Activated B cell treated with CpG ODN at 0.5 μM for 24 hours (primary cell): ENCODE measurements around the gene POLR3C. TPM values are rescaled to one million over a fixed set of nuclear protein-coding genes. Genes with fewer than 3 reads are reported as not detected.
"Not testable (repeated sequence)": the region's sequence is repeated elsewhere in the genome, so short reads cannot be mapped to it uniquely, and the experiment has no call there.

Experiments used
- ATAC-seq: fragments of 200-7000 bp; cut with Tn5 transposase; one replicate; pipeline ENCODE4 v1.10.0; 2021; ENCODE audit warnings: low read depth, mild to moderate bottlenecking, moderate library complexity
- CTCF ChIA-PET: fragments of 350-600 bp; sonication (Branson Sonifier 250); formaldehyde crosslinking; loops from one replicate; lab custom pipeline; 2021; ENCODE audit warnings: antibody characterized with exemption; lab: Charles Lee
- POLR2A ChIA-PET: fragments of 350-600 bp; sonication (Branson Sonifier 250); formaldehyde crosslinking; loops from one replicate; lab custom pipeline; 2021; ENCODE audit warnings: antibody characterized with exemption; lab: Charles Lee
- DNase-seq: peaks from one replicate; pipeline ENCODE4 v3.0.0; 2022
- H3K27ac Mint-ChIP-seq: one replicate; pipeline ENCODE4 v1.8.0; 2020; ENCODE audit warnings: mixed read lengths
- H3K27me3 Mint-ChIP-seq: one replicate; pipeline ENCODE4 v1.8.0; 2021; ENCODE audit warnings: mixed read lengths
- H3K36me3 Mint-ChIP-seq: one replicate; pipeline ENCODE4 v1.8.0; 2021; ENCODE audit warnings: low read depth, mixed read lengths
- H3K4me1 Mint-ChIP-seq: one replicate; pipeline ENCODE4 v1.8.0; 2021; ENCODE audit warnings: mixed read lengths
- H3K4me3 Mint-ChIP-seq: one replicate; pipeline ENCODE4 v1.8.0; 2020; ENCODE audit warnings: mild to moderate bottlenecking, mixed read lengths
- H3K9me3 Mint-ChIP-seq: one replicate; pipeline ENCODE4 v1.8.0; 2020; ENCODE audit warnings: mixed read lengths
- intact Hi-C: fragments of 100-400 bp; cut with micrococcal nuclease; formaldehyde crosslinking; loops from one replicate; pipeline ENCODE4 v1.15.1; 2024
- total RNA-seq: library from RNA; stranded (reverse); gene quantifications from 2 replicates; pipeline ENCODE4 v1.2.3, GENCODE V29; 2022
- TF ChIP-seq, protein P1 (sequence below): fragments of 200-600 bp; IDR thresholded peaks from one replicate; pipeline ENCODE4 v1.8.0; 2022; ENCODE audit warnings: antibody characterized with exemption, mild to moderate bottlenecking

Gene POLR3C
- total RNA-seq, 1 donor from 2014 or later: 51.2 TPM

- ChIA-PET POLR2A (interaction anchor here (0.6 to 3.2 kb wide), 5 partner anchors 19 to 225 kb away, joined by 5 to 48 read pairs (median 12); partner anchors contain the start of genes NUDT17 and PIAS3), CTCF (interaction anchor here (3.1 kb wide), 1 partner anchor 20 kb away, joined by 18 read pairs; the partner anchor contains the start of gene NUDT17)
- Mint-ChIP-seq H3K27ac (no peak overlapping the region), H3K27me3 (no peaks in the 10 kb centered on the region), H3K9me3 (no peaks in the 10 kb centered on the region), H3K36me3 (peaks cover 59% of the 10 kb centered on the region), H3K4me3 (peak overlapping the region; percentile 8), H3K4me1 (peaks cover 22% of the 10 kb centered on the region)
- ATAC-seq (no peak), DNase-seq (no peak)
- TF ChIP-seq, protein P1, sequence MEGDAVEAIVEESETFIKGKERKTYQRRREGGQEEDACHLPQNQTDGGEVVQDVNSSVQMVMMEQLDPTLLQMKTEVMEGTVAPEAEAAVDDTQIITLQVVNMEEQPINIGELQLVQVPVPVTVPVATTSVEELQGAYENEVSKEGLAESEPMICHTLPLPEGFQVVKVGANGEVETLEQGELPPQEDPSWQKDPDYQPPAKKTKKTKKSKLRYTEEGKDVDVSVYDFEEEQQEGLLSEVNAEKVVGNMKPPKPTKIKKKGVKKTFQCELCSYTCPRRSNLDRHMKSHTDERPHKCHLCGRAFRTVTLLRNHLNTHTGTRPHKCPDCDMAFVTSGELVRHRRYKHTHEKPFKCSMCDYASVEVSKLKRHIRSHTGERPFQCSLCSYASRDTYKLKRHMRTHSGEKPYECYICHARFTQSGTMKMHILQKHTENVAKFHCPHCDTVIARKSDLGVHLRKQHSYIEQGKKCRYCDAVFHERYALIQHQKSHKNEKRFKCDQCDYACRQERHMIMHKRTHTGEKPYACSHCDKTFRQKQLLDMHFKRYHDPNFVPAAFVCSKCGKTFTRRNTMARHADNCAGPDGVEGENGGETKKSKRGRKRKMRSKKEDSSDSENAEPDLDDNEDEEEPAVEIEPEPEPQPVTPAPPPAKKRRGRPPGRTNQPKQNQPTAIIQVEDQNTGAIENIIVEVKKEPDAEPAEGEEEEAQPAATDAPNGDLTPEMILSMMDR: no peak
- intact Hi-C loops: no loop called here
These were observed 2.0 kb downstream of the POLR3C start for GRCh38 chr1:145826030-145826429.

- ChIA-PET POLR2A (interaction anchor here (0.7 to 1.2 kb wide), 3 partner anchors 31 to 91 kb away, joined by 3 to 4 read pairs (median 3); no protein-coding TSS in a partner anchor), CTCF (interaction anchor here (3.1 kb wide), 1 partner anchor 18 kb away, joined by 18 read pairs; the partner anchor contains the start of gene NUDT17)
- peaks cover 22% of the 10 kb centered on the region for H3K4me1 Mint-ChIP-seq
- peaks cover 75% of the 10 kb centered on the region for H3K36me3 Mint-ChIP-seq
- no peak overlapping the region for H3K4me3 Mint-ChIP-seq
- ATAC-seq (no peak), DNase-seq (no peak)
- no peaks in the 10 kb centered on the region for H3K27me3 Mint-ChIP-seq
- intact Hi-C loops: no loop called here
- no peaks in the 10 kb centered on the region for H3K9me3 Mint-ChIP-seq
- no peak overlapping the region for H3K27ac Mint-ChIP-seq
- TF ChIP-seq, protein P1: no peak
These were observed 4.0 kb downstream of the POLR3C start for GRCh38 chr1:145827966-145828365.

DNA sequence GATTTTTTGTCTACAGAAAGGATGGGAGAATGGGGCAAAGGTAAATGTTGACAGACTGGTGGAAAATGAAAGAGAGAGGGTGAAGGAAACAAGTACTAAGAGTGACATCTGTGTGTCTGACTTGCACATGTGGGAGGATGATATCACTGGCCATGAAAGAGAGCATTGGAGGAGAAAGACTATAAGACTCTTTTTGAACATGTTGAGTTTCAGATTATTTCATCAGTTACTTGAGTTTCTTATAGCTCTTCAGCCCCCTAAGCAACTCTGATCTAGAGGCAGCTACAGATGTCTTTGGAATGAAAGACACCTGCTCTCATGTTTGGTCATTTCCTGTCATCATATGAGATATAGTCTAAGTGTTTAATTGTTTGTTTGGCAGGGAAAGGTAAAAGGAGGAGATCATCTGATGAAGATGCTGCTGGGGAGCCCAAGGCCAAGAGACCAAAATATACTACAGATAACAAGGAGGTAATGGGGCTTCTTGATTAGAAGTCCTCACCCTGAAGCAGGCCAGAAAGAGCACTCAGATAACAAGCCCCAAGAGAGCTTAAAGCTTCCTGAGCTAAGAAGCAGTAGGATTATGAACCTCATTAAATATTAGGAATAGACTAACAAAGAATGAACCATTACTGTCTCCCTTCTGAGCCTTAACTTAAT is 4.5 kb downstream of the POLR3C start:
- Mint-ChIP-seq H3K36me3 (peaks cover 80% of the 10 kb centered on the region), H3K27ac (no peak overlapping the region), H3K27me3 (no peaks in the 10 kb centered on the region), H3K9me3 (no peaks in the 10 kb centered on the region), H3K4me1 (peaks cover 22% of the 10 kb centered on the region), H3K4me3 (no peak overlapping the region)
- no peak for DNase-seq
- ChIA-PET CTCF (no interaction called here), POLR2A (interaction anchor here (0.7 kb wide), 2 partner anchors 17 to 34 kb away, joined by 3 read pairs; partner anchors contain the start of gene NUDT17)
- TF ChIP-seq, protein P1: no peak
- intact Hi-C loops: no loop called here
- ATAC-seq: no peak

DNA sequence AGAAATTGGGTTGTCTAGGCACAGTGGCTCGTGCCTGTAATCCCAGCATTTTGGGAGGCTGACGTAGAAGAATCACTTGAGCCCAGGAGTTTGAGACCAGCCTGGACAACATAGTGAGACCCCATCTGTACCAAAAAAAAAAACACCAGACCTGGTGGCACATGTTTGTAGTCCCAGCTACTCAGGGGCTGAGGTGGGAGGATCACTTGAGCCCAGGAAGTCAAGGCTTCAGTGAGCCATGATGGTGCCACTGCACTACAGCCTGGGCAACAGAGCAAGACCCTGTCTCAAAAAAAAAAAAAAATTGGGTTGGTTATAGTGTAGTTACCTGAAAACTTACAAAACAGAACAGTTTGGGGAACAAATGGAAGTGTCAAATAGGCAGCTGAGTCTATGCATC is 6.8 kb downstream of the POLR3C start:
- CTCF ChIA-PET: interaction anchor here (1.2 kb wide), 1 partner anchor 14 kb away, joined by 3 read pairs; no protein-coding TSS in a partner anchor

DNA sequence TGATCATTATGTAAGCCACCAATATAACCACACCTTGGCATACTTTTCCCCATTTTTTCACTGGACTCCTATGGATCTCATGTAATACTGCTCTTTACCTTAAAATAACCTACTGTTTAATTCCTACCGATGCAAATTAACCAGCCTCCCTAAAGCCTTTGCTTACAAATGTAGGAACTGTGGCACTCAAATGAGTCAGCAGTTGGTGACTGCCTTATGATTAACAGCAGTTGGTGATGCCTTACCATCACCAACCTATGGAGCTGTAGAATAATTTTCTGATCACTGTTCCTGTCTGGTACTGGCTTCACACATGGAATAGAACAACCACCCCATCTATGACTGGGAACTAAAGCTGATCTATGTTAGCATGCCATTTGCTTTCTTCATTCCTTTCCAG is 13.7 kb downstream of the POLR3C start:
- TF ChIP-seq, protein P1: no peak
- ATAC-seq (no peak), DNase-seq (no peak)
- H3K9me3 Mint-ChIP-seq: no peaks in the 10 kb centered on the region
- H3K4me3 Mint-ChIP-seq: no peak overlapping the region
- H3K27me3 Mint-ChIP-seq: no peaks in the 10 kb centered on the region
- CTCF ChIA-PET: no interaction called here
- H3K4me1 Mint-ChIP-seq: no peaks in the 10 kb centered on the region
- no peak overlapping the region for H3K27ac Mint-ChIP-seq
- POLR2A ChIA-PET: no interaction called here
- H3K36me3 Mint-ChIP-seq: peaks cover 87% of the 10 kb centered on the region
- intact Hi-C loops: no loop called here

More for the DNA sequence above, 6.8 kb downstream of the POLR3C start:
- H3K27ac Mint-ChIP-seq, H3K4me1 Mint-ChIP-seq, H3K4me3 Mint-ChIP-seq, H3K27me3 Mint-ChIP-seq, H3K9me3 Mint-ChIP-seq, ATAC-seq, POLR2A ChIA-PET, intact Hi-C loops, DNase-seq: not testable (repeated sequence)
- H3K36me3 Mint-ChIP-seq: peaks cover 84% of the 10 kb centered on the region
